Esophagus (tissue), 2 donors: ENCODE results near the gene CCDC149. TPM values are rescaled to one million over a fixed set of nuclear protein-coding genes. Genes with fewer than 3 reads are reported as not detected.
A peak's percentile ranks its signal among the peaks of the same experiment; 100 is the strongest.

Experiments used
- H3K27ac ChIP-seq, 2 donors: one replicate each; pipeline ENCODE4 v1.5.1; 2013; ENCODE audit warnings: low read depth in 2 of 2, mild to moderate bottlenecking in 2 of 2, inconsistent platforms in 1 of 2, low read length in 1 of 2, moderate library complexity in 1 of 2
- H3K27me3 ChIP-seq, 2 donors: one replicate each; pipeline ENCODE4 v1.6.1; 2013; ENCODE audit warnings: low read length in 2 of 2, control low read depth in 1 of 2, mild to moderate bottlenecking in 1 of 2; ENCODE audit not compliant: insufficient read depth in 2 of 2, control insufficient read depth in 1 of 2
- H3K36me3 ChIP-seq, 2 donors: one replicate each; pipeline ENCODE4 v1.6.1; 2013; ENCODE audit warnings: low read length in 1 of 2; ENCODE audit not compliant: control insufficient read depth in 2 of 2, insufficient read depth in 2 of 2
- H3K4me1 ChIP-seq, 2 donors: one replicate each; pipeline ENCODE4 v1.6.1; 2013; ENCODE audit warnings: low read length in 1 of 2; ENCODE audit not compliant: control insufficient read depth in 2 of 2, insufficient read depth in 2 of 2
- H3K4me3 ChIP-seq, 2 donors: one replicate each; pipeline ENCODE4 v1.5.1; 2013; ENCODE audit warnings: low read length in 2 of 2, mild to moderate bottlenecking in 2 of 2, low read depth in 1 of 2, moderate library complexity in 1 of 2
- H3K9me3 ChIP-seq, 2 donors: one replicate each; pipeline ENCODE4 v1.6.1; 2013; ENCODE audit warnings: mild to moderate bottlenecking in 2 of 2, low read depth in 1 of 2, low read length in 1 of 2, moderate library complexity in 1 of 2; ENCODE audit not compliant: control insufficient read depth in 2 of 2, insufficient read depth in 1 of 2
- WGBS, 2 donors: extraction: QIAGEN DNeasy Blood & Tissue Kit; methylation state at CpG; one replicate each; pipeline ENCODE4 v1.1.7; 2013; 5-methylcytosine and 5-hydroxymethylcytosine counted together
- polyA plus RNA-seq, 2 donors: library from polyadenylated mRNA; stranded (reverse); fragments of 200-250 nt; gene quantifications; one replicate each; pipeline ENCODE4 v1.2.3, GENCODE V29; 2013
- donor health status: healthy with polysubstance abuse.
- donor health status: Bipolar disorder and iron deficiency.

Gene CCDC149
- polyA plus RNA-seq, 2 donors, result 1.9 to 2.4 TPM

- Histone ChIP-seq H3K4me3 (no peak overlapping the region), H3K36me3 (no peaks in the 10 kb centered on the region), H3K27ac (no peak overlapping the region), H3K27me3 (no peaks in the 10 kb centered on the region), H3K4me1 (no peaks in the 10 kb centered on the region), H3K9me3 (no peaks in the 10 kb centered on the region)
- WGBS, 2 donors, result 78 to 79% methylated on average over 9 of the region's 9 CpGs
These were observed 56.3 kb downstream of the CCDC149 start for GRCh38 chr4:24856586-24856985.

- no peak overlapping the region for H3K4me3 ChIP-seq
- H3K9me3 ChIP-seq, result no peaks in the 10 kb centered on the region
These were observed 57.1 kb downstream of the CCDC149 start for GRCh38 chr4:24855741-24856140.

GRCh38 chr4:24853142-24853541 is 59.7 kb downstream of the CCDC149 start:
- Histone ChIP-seq H3K36me3 (no peaks in the 10 kb centered on the region), H3K4me3 (no peak overlapping the region), H3K9me3 (no peaks in the 10 kb centered on the region), H3K27me3 (no peaks in the 10 kb centered on the region), H3K4me1 (no peaks in the 10 kb centered on the region), H3K27ac (no peak overlapping the region)
- WGBS, 2 donors, result 82 to 83% methylated on average over 5 of the region's 5 CpGs

More at GRCh38 chr4:24855741-24856140, 57.1 kb downstream of the CCDC149 start:
- no peaks in the 10 kb centered on the region for H3K27me3 ChIP-seq
- no peaks in the 10 kb centered on the region for H3K4me1 ChIP-seq
- no peaks in the 10 kb centered on the region for H3K36me3 ChIP-seq
- no peak overlapping the region for H3K27ac ChIP-seq
- WGBS, 2 donors, result 92 to 96% methylated on average over 2 of the region's 2 CpGs

GRCh38 chr4:24850674-24851073 is 62.2 kb downstream of the CCDC149 start:
- H3K9me3 ChIP-seq, result no peaks in the 10 kb centered on the region
- no peaks in the 10 kb centered on the region for H3K4me1 ChIP-seq
- H3K27ac ChIP-seq, result peak overlapping the region in 1 of 2 donors; percentile 6
- no peaks in the 10 kb centered on the region for H3K36me3 ChIP-seq
- WGBS, 2 donors, result 53 to 83% methylated on average over 1 of the region's 1 CpG
- no peaks in the 10 kb centered on the region for H3K27me3 ChIP-seq
- no peak overlapping the region for H3K4me3 ChIP-seq

- WGBS, 2 donors, result 80 to 82% methylated on average over 2 of the region's 2 CpGs
- Histone ChIP-seq H3K9me3 (no peaks in the 10 kb centered on the region), H3K4me1 (no peaks in the 10 kb centered on the region), H3K27me3 (no peaks in the 10 kb centered on the region), H3K4me3 (no peak overlapping the region), H3K36me3 (no peaks in the 10 kb centered on the region), H3K27ac (no peak overlapping the region)
These were observed 63.1 kb downstream of the CCDC149 start for GRCh38 chr4:24849756-24850155.

GRCh38 chr4:24849351-24849750 is 63.5 kb downstream of the CCDC149 start:
- Histone ChIP-seq H3K27ac (no peak overlapping the region), H3K4me1 (no peaks in the 10 kb centered on the region), H3K27me3 (no peaks in the 10 kb centered on the region), H3K36me3 (no peaks in the 10 kb centered on the region), H3K4me3 (no peak overlapping the region), H3K9me3 (no peaks in the 10 kb centered on the region)
- 76 to 83% methylated on average over 4 of the region's 4 CpGs for WGBS, 2 donors

GRCh38 chr4:24846716-24847115 is 66.1 kb downstream of the CCDC149 start:
- Histone ChIP-seq H3K9me3 (no peaks in the 10 kb centered on the region), H3K27me3 (no peaks in the 10 kb centered on the region), H3K4me3 (no peak overlapping the region), H3K36me3 (no peaks in the 10 kb centered on the region), H3K4me1 (no peaks in the 10 kb centered on the region), H3K27ac (no peak overlapping the region)
- 94 to 95% methylated on average over 5 of the region's 5 CpGs for WGBS, 2 donors

GRCh38 chr4:24845902-24846301 is 66.9 kb downstream of the CCDC149 start:
- Histone ChIP-seq H3K27ac (no peak overlapping the region), H3K9me3 (no peaks in the 10 kb centered on the region), H3K4me1 (no peaks in the 10 kb centered on the region), H3K4me3 (no peak overlapping the region), H3K27me3 (no peaks in the 10 kb centered on the region), H3K36me3 (no peaks in the 10 kb centered on the region)
- WGBS, 2 donors, result 82 to 86% methylated on average over 5 of the region's 5 CpGs

- Histone ChIP-seq H3K4me3 (no peak overlapping the region), H3K4me1 (no peaks in the 10 kb centered on the region), H3K9me3 (no peaks in the 10 kb centered on the region), H3K36me3 (no peaks in the 10 kb centered on the region), H3K27me3 (no peaks in the 10 kb centered on the region), H3K27ac (no peak overlapping the region)
- 94 to 96% methylated on average over 8 of the region's 8 CpGs for WGBS, 2 donors
These were observed 67.7 kb downstream of the CCDC149 start for GRCh38 chr4:24845132-24845531.

GRCh38 chr4:24843096-24843495 is 69.7 kb downstream of the CCDC149 start:
- Histone ChIP-seq H3K27me3 (no peaks in the 10 kb centered on the region), H3K36me3 (no peaks in the 10 kb centered on the region), H3K4me3 (no peak overlapping the region), H3K27ac (no peak overlapping the region), H3K4me1 (no peaks in the 10 kb centered on the region), H3K9me3 (no peaks in the 10 kb centered on the region)
- 62 to 74% methylated on average over 3 of the region's 3 CpGs for WGBS, 2 donors
